HEK293 (cell line): ENCODE measurements around the gene KIRREL1.

Experiments
- CTCF ChIP-seq: fragments of 450-650 bp; formaldehyde crosslinking; IDR thresholded peaks from 2 replicates; pipeline ENCODE4 v1.5.1; 2016; ENCODE audit warnings: missing biosample characterization, missing genetic modification characterization
- PATZ1 ChIP-seq: fragments of 450-650 bp; formaldehyde crosslinking; IDR thresholded peaks from 2 replicates; pipeline ENCODE4 v1.5.1; 2016; ENCODE audit warnings: missing biosample characterization, missing genetic modification characterization
- SETDB1 ChIP-seq: IDR thresholded peaks from one replicate; pipeline ENCODE4 v1.6.1; 2017; ENCODE audit warnings: mild to moderate bottlenecking, low read length, moderate library complexity, mixed read lengths; ENCODE audit not compliant: insufficient read length
- SP3 ChIP-seq: fragments of 450-650 bp; formaldehyde crosslinking; IDR thresholded peaks from 2 replicates; pipeline ENCODE4 v1.5.1; 2016; ENCODE audit warnings: missing biosample characterization, missing genetic modification characterization
- TCF7L2 ChIP-seq: IDR thresholded peaks from 2 replicates; pipeline ENCODE4 v1.6.1; 2011; ENCODE audit warnings: low read depth, mild to moderate bottlenecking, inconsistent platforms, low read length, moderate library complexity, borderline replicate concordance
- ZBTB7A ChIP-seq: fragments of 450-650 bp; formaldehyde crosslinking; IDR thresholded peaks from 2 replicates; pipeline ENCODE4 v1.5.1; 2016; ENCODE audit warnings: low read depth, missing biosample characterization, missing genetic modification characterization
- ZFP41 ChIP-seq: fragments of 450-650 bp; formaldehyde crosslinking; IDR thresholded peaks from 2 replicates; pipeline ENCODE4 v1.5.1; 2016; ENCODE audit warnings: missing biosample characterization, missing genetic modification characterization, borderline replicate concordance
- ZNF10 ChIP-seq: fragments of 450-650 bp; formaldehyde crosslinking; IDR thresholded peaks from 2 replicates; pipeline ENCODE4 v1.5.1; 2017; ENCODE audit warnings: missing biosample characterization, missing genetic modification characterization
- ZNF140 ChIP-seq: fragments of 450-650 bp; formaldehyde crosslinking; IDR thresholded peaks from 2 replicates; pipeline ENCODE4 v1.5.1; 2016; ENCODE audit warnings: missing biosample characterization, missing genetic modification characterization
- ZNF398 ChIP-seq: fragments of 450-650 bp; formaldehyde crosslinking; IDR thresholded peaks from 2 replicates; pipeline ENCODE4 v1.5.1; 2017; ENCODE audit warnings: missing biosample characterization, missing genetic modification characterization
- ZNF501 ChIP-seq: fragments of 450-650 bp; formaldehyde crosslinking; IDR thresholded peaks from 2 replicates; pipeline ENCODE4 v1.5.1; 2016; ENCODE audit warnings: missing biosample characterization, missing genetic modification characterization
- ZNF777 ChIP-seq: fragments of 450-650 bp; formaldehyde crosslinking; IDR thresholded peaks from 2 replicates; pipeline ENCODE4 v1.5.1; 2017; ENCODE audit warnings: missing biosample characterization, missing genetic modification characterization, borderline replicate concordance

GRCh38 chr1:158017800-158018595 is 24.6 kb downstream of the KIRREL1 start:
- no peak for TF ChIP-seq ZNF10 (tag by site-specific recombination)
- TF ChIP-seq CTCF (tag by site-specific recombination): no peak
- TF ChIP-seq ZFP41 (tag by site-specific recombination): no peak
- no peak for TF ChIP-seq ZBTB7A (tag by site-specific recombination)
- no peak for TF ChIP-seq ZNF140 (tag by site-specific recombination)
- no peak for TF ChIP-seq PATZ1 (tag by site-specific recombination)
- no peak for TF ChIP-seq SETDB1
- TF ChIP-seq ZNF777 (tag by site-specific recombination): no peak
- TF ChIP-seq ZNF501 (tag by site-specific recombination): no peak
- no peak for TF ChIP-seq SP3
- TF ChIP-seq TCF7L2: no peak
- TF ChIP-seq ZNF398: no peak
